Neural crest cell (in vitro differentiated cells): ENCODE results near the gene CLIP4. TPM values are rescaled to one million over a fixed set of nuclear protein-coding genes. Genes with fewer than 3 reads are reported as not detected.

Source experiments
- DNase-seq: peaks from one replicate; pipeline ENCODE4 v3.0.0; 2021; ENCODE audit warnings: low read depth, mixed read lengths, low spot score
- H3K27ac Mint-ChIP-seq: one replicate; pipeline ENCODE4 v1.8.0; 2021; ENCODE audit warnings: mild to moderate bottlenecking, mixed read lengths; ENCODE audit not compliant: unreplicated experiment
- H3K27me3 Mint-ChIP-seq: 2 replicates; pipeline ENCODE4 v1.8.0; 2021; ENCODE audit warnings: low read depth, mild to moderate bottlenecking, mixed read lengths
- H3K36me3 Mint-ChIP-seq: 2 replicates; pipeline ENCODE4 v1.8.0; 2021; ENCODE audit warnings: low read depth, mild to moderate bottlenecking, mixed read lengths
- H3K4me1 Mint-ChIP-seq: 2 replicates; pipeline ENCODE4 v1.8.0; 2021; ENCODE audit warnings: mixed read lengths
- H3K4me3 Mint-ChIP-seq: one replicate; pipeline ENCODE4 v1.8.0; 2021; ENCODE audit warnings: mild to moderate bottlenecking, mixed read lengths
- H3K9me3 Mint-ChIP-seq: 2 replicates; pipeline ENCODE4 v1.8.0; 2021; ENCODE audit warnings: mixed read lengths
- CTCF ChIP-seq: fragments of 200-600 bp; sonication (generic); conservative IDR thresholded peaks from 2 replicates; pipeline ENCODE4 v1.5.0; 2021; ENCODE audit warnings: antibody characterized with exemption, mild to moderate bottlenecking
- total RNA-seq: library from RNA; stranded (reverse); gene quantifications from 2 replicates; pipeline ENCODE4 v1.2.1, GENCODE V29; 2021

CLIP4 gene
- total RNA-seq, 1 donor from 2014 or later = 14.5 TPM

DNA sequence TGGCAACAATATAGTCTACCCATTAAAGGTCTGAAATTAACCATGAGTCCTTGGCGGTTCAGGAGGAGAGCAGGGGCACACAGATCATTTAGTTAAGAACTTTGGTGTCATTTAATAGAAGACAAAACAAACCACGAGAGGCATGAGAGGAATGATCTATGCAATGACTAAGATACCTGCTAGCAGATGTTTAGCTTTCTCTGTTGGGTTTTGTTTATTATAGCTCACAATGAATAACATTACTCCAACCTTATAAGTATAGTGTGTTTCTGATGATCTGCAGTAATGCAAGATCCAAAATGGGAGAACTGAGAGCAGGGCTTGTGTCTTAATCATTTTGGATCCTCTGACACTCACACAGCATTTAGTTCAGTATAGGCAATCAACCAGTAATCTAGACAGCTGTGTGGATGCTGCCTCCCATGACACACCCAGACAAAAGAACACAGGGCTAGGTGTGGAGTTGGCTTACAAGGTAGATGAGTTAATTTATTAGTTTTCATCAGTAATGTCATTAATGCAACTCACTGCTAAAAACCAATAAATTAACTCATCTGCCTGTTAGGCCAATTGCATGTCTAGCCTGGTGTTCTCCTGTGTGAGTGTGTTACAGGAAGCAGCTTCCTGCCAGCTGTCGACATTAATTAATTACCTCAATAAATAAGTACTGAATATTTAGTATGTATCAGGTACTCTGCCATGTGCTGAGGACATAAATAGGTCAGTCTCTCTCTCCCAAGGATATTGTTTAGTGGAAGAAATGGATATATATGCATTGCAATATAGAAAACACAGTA, 92.3 kb downstream of the CLIP4 start:
- Mint-ChIP-seq H3K9me3 (no peaks in the 10 kb centered on the region), H3K4me3 (no peak overlapping the region), H3K27ac (no peak overlapping the region), H3K36me3 (no peaks in the 10 kb centered on the region), H3K4me1 (peaks cover 4% of the 10 kb centered on the region), H3K27me3 (no peaks in the 10 kb centered on the region)
- no peak for DNase-seq
- TF ChIP-seq CTCF = no peak

- TF ChIP-seq CTCF = no peak
- H3K9me3 Mint-ChIP-seq = no peaks in the 10 kb centered on the region
- DNase-seq = no peak
- H3K27ac Mint-ChIP-seq = no peak overlapping the region
- no peaks in the 10 kb centered on the region for H3K27me3 Mint-ChIP-seq
- peaks cover 5% of the 10 kb centered on the region for H3K4me1 Mint-ChIP-seq
- no peaks in the 10 kb centered on the region for H3K36me3 Mint-ChIP-seq
- H3K4me3 Mint-ChIP-seq = no peak overlapping the region
These were observed 94.3 kb downstream of the CLIP4 start for GRCh38 chr2:29209551-29209950.

GRCh38 chr2:29212009-29212408, 96.8 kb downstream of the CLIP4 start:
- H3K9me3 Mint-ChIP-seq = no peaks in the 10 kb centered on the region
- peak; percentile 37 for TF ChIP-seq CTCF
- H3K4me1 Mint-ChIP-seq = peaks cover 5% of the 10 kb centered on the region
- no peak overlapping the region for H3K27ac Mint-ChIP-seq
- DNase-seq = no peak
- no peaks in the 10 kb centered on the region for H3K27me3 Mint-ChIP-seq
- no peak overlapping the region for H3K4me3 Mint-ChIP-seq
- no peaks in the 10 kb centered on the region for H3K36me3 Mint-ChIP-seq

GRCh38 chr2:29213888-29214291, 98.7 kb downstream of the CLIP4 start:
- Mint-ChIP-seq H3K36me3 (no peaks in the 10 kb centered on the region), H3K4me1 (peaks cover 5% of the 10 kb centered on the region), H3K27me3 (no peaks in the 10 kb centered on the region), H3K9me3 (no peaks in the 10 kb centered on the region), H3K4me3 (no peak overlapping the region), H3K27ac (no peak overlapping the region)
- no peak for TF ChIP-seq CTCF
- no peak for DNase-seq

GRCh38 chr2:29215073-29215472, 99.9 kb downstream of the CLIP4 start:
- Mint-ChIP-seq H3K27ac (no peak overlapping the region), H3K27me3 (no peaks in the 10 kb centered on the region), H3K9me3 (no peaks in the 10 kb centered on the region), H3K4me3 (no peak overlapping the region), H3K4me1 (peaks cover 5% of the 10 kb centered on the region), H3K36me3 (no peaks in the 10 kb centered on the region)
- no peak for DNase-seq
- no peak for TF ChIP-seq CTCF
